ENCODE results near the gene SLC6A6.

SLC6A6 gene

DNA sequence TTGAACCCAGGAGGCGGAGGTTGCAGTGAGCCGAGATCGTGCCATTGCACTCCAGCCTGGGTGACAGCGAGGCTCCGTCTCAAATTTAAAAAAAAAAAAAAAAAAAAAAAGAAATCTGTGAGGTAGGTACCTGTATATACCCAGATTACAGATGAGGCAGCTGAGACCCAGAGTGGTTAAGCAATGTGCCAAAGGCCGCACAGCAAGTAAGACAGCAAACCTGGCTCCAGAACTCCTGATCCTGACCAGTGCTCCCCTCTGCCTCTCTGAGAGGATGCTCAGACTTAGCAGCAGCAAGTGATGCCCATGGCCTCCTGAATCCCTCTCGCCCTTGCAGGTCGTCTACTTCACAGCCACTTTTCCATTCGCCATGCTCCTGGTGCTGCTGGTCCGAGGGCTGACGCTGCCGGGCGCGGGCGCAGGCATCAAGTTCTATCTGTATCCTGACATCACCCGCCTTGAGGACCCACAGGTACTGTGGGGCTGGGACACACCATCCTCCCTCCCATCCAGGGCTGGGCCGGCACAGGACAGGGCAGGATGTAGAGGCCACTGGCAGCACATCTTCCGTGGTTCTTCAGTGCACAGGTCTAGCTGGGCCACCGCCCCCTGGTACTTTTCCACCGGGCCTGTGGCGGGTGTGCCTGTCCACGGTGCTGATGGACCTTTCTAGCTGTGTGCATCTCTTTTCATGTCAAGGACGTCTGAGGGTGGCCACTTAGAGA lies 63.9 kb downstream of the SLC6A6 start:
- DNase-seq (ENCODE audit: low read depth, low spot score), result no peak

DNA sequence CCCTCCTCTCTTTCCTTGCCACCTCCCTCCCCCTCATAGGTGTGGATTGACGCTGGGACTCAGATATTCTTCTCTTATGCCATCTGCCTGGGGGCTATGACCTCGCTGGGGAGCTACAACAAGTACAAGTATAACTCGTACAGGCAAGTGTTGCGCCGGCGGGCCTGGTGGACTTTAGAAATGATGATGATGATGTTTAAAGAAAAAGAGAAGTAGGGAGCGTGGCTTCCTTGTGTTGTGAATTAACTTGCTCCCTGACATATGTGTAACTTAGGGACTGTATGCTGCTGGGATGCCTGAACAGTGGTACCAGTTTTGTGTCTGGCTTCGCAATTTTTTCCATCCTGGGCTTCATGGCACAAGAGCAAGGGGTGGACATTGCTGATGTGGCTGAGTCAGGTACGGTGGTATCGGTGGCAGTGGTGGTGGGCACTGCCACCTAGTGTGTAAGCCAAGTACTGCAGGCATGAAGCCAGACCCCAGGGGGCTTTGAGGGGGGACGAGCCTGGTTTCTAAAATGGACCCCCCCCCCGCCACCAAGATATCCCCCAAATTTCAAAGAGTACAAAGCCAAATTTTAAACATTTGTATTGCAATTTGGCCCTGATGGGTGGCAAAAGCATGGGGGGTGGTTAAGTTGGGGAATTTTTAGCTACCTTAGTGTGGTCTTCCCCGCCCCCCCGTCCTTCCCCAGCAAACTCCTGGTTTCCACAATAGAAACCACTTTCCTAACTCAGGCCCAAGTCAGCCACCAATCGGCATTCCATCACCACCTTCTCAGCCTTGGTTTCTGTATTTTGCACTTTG lies 65.6 kb downstream of the SLC6A6 start:
- peak; percentile 70 for DNase-seq (ENCODE audit: low read depth, low spot score)

DNA sequence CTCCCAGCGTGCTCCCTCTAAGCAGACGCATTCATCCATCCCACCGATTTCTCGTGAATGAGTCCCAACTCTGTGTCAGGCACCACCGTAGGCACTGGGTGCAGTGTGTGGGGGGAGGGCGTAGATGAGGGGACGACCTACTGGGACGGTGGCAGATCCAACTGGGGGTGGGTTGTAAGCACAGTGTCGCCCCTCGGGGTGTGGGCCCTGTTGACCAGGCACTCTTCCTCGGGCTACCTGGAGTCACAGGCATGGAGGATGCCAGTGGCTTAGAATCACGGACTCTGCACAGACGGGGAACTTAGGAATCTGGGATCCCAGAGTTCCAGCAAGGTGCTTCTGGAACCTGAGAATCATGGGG lies 66.2 kb downstream of the SLC6A6 start:
- no peak for DNase-seq (ENCODE audit: low read depth, low spot score)

DNA sequence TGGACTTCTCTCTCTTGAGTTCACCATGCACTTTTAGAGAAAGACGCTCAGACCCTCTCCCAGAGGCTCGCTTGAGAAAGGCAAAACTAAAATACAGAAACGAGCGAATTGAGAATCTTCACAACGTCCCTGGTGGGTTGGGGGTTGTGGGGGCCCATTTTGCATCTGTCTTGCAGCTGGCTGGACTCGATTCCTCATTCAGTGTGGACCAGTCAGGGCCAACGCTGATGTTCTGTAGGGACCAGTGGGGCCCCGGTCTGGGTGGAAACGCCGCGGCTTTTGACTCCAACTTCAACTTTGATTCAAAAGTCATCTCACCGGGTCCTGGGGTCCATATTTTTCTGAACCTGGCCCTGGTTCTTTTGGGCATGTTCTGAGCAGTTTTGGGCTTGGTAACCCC lies 68.1 kb downstream of the SLC6A6 start:
- no peak for DNase-seq (ENCODE audit: low read depth, low spot score)

DNA sequence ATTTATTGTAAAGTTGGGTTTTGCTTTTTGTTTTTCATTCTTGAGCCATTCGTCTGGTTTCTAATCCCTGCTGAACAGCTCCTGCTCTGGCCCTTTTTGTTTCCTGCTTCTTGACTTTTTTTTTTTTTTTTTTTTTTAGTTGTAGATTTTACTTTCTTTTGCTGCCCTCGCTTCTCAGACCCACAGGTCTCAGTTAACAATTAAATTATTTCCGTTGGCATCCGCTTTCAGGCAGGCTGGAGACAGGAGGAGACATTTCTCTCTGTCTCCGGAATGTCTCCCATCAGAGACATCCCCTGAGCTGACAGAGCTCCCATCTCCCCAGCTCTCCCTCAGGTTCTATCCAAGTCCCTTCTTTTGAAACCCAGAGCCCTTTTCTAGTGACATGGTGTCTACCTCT lies 68.6 kb downstream of the SLC6A6 start:
- DNase-seq (ENCODE audit: low read depth, low spot score), result no peak

DNA sequence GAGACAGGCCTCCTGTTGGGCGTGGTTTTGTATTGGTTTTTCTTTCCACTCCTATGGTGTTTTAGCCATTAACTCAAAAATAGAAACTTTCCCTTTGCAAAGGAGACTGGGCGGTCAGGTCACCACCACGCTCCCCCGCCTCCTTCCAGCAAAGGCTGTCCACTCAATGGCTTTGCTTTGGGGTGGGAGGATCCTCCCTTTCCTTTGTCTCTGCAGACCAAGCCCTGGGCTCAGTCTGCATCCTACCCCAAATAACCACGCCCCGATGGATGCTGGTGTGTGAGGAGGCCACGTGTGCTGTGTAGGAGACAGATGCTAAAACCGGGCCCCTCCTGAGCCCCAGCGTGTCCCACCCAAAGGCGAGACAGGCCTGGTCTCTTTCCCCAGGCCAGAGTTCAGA lies 69.3 kb downstream of the SLC6A6 start:
- DNase-seq (ENCODE audit: low read depth, low spot score), result no peak

DNA sequence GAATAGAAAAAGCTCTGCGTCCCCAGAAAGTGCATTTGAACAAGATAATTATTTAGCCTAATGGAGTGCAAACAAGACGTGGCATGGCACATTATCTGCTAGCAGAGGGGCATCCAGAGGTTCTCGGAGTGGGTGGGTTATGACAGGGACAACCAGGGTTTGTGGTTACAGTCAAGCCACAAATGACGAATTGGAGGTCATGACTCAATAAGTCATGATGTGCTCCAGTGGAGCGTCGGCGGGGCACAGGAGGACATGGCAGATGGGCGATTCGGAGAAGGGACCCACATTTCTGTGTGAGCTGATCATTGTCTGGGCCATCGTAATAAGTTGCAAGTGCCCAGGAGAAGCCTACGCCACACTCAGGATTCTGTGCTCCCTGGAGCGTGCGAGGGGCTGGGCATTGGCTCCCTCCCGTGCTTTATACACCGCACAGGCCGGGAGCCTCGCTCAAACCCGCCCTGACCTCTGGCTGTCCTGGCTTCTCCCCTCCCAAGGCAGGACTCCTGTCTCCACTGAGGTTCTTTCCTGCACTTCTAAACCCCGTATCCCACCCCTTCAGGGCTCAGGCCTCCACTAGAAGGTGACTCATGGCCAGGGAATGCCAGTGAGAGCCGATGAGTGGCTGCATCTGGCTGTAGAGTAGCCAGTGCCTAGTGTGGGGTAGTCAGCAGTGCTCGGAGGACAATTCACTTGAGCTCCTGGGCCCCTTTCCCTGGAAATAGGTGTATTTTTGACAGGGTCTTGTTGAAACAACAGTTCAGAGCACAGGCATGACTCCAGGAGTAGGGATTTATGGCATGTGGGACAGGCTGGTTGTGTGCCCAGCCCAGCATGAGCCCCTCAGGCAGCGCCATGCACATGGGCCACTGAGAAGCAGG lies 70.3 kb downstream of the SLC6A6 start:
- peak; percentile 88 for DNase-seq (ENCODE audit: low read depth, low spot score)

DNA sequence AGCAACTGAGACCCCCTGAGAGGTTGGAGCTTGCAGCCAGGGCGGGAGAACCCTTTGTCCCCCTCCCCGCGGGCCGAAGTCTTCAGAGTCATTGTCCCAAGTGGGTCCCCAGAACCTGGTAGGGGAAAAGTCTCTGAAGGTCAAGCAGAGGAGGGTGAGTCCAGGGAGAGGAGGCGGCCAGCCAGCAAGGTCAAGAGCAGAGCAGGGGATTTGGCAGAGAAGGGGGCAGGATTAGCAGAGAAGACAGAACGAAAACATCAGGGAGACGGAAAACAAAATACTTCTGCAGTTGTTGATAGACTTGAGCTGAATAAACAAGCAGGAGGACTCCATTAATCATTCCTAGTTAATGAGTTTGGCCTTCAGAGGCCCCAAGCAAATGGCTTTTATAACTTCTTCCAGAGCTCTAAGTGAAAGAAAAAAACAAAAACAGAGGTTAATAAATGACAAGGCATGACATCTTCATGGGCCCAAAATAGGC lies 71.0 kb downstream of the SLC6A6 start:
- no peak for DNase-seq (ENCODE audit: low read depth, low spot score)

DNA sequence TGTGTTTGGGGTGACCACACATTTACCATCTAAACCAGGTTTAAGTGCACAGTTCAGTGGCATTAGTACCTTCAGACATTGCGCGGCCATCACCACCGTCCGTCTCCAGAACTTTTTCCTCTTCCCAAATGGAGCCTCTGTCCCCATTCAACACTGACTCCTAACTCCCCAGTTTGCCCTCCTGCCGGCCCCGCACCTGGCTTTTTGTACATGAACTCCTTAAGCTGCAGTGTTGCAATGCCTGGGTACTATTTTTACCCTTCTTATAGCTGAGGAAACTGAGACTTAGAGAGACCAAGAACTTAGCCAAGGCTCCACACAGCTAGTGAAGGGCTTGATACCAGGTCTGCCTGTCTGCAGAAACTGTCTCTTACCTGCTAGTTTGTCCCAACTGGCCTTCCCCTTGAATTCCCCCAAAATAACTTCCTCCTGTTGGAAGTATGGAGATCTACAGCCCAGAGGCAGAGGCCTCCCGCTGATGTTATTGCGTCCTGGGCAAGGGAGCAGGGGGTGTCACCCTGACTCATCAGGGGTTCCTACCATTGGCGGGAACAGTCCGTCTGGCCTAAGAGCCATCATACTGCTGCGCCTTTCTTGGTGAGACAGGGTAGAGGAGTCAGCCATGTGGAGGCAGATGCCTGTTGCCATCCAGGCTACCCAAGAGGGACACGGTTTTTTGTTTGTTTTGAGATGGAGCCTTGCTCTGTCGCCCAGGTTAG lies 72.1 kb downstream of the SLC6A6 start:
- no peak for DNase-seq (ENCODE audit: low read depth, low spot score)

DNA sequence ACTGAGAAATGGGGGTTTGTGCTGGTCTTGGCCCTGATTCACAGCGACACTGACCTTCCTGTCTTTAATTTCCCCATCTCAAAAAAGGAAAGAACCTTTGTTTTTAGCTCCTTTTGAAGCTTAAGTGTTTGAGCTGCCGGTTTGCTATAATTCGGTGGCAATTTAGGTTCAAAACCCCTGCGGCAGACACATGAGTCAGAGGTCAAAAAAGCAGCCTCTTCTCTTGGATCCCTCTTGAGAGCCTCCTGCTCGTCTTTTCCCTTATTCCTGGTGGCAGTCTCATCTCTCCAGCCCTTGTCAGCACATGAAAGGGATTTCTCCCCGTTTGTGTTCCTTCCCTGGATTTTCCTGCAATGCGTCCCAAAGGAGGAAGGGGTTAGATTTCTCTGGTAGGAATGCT lies 73.2 kb downstream of the SLC6A6 start:
- no peak for DNase-seq (ENCODE audit: low read depth, low spot score)

DNA sequence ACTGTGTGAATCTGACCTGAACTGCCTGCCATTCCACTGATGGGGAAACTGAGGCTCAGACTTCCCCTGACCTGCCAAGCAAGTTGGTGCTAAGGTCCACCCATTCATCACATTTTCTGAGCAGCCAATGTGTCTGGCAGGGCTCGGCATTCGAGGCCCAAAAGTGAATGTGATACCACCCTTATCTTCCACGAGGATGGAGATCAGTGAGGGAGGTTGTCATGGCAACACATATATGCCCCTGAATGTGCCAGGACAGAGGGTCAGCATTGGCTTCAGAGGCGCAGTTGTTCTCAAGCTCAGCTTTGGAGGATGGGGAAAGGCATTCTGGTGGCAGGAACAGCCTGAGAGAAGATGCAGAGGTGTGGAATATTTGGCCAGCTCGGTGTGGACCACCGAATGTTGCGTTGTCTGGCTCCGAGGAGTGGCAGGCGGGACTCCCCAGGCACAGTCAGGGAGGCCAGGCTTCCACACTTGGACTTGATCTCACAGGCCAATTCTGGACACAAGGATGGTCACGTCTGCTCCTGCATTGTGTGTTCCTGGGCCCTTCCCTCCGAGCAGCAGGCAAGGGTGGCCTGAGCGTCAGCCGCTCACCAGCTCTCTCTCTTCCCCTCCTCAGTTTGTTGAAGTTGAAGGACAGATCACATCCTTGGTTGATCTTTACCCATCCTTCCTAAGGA lies 74.3 kb downstream of the SLC6A6 start:
- DNase-seq (ENCODE audit: low read depth, low spot score), result no peak

DNA sequence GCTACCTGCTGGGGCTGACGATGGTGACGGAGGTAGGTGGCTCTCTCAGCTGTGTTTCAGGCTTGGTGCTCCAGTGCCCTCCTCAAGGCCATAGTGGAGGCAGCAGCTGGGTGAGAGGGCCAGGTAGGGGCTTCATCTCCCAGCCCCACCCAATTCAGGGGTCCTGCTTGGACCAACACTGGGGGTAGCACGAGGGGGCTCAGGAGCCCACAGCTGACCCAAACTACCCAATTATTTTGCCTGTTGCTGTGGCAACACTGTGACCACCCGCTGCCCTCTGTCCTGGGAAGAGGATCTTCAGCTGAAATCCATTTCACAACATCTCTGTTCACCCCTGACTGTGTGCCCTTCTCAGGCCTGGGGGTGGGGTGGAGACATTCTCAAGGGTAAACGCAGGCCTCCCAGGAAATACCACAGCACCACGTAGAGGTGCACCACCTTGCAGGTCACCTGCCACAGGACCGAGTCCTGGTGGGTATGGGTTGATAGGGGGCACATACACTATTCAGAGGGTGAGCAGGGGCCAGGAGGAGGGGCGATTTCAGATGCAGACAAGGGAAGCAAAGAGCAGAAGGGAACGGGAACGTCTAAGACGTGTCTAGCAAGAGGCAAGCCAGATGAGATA lies 75.0 kb downstream of the SLC6A6 start:
- DNase-seq (ENCODE audit: low read depth, low spot score), result no peak

DNA sequence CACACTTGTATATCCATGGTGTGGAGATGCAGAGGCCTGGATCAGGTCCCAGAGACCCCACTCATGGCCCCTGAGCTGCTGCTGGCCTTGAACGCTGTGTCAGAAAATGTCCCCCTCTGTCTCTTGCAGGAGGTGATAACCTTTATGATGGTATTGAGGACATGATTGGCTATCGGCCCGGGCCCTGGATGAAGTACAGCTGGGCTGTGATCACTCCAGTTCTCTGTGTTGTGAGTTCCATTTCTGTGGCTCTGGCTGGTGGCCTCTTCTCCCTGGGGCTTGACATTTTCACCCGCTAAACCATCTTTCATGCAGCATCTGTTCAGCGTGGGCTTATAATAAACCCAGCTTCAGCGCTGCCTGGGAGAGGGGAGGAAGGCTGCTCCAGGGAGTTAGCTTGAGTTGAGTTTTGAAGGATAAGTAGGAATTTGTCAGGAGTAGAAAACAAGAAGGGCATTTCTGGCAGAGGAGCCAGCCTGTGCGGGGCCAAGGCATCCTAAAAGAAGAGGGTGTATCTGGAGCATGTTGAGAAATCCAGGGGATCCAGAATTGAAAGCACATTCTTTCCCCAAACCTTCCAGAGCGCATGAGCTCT lies 76.6 kb downstream of the SLC6A6 start:
- no peak for DNase-seq (ENCODE audit: low read depth, low spot score)

DNA sequence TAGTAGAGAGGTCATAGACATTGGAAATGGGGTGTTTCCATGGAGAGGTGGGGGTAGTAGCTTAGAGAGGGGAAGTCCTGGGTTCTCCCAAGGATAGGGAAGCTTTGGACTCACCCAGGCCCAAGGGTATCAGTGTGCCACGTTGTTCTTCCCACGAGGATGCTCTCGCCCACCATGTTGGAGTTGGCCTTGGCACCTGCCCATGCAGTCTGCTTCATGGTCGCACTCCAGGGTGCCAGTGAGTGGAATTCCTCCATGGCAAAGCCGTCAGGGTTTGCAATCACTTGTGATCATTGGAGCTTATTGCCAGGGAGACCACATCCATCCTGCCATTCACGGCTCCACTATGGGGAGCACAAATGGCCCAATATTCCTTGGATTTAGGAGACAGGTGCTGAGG lies 77.2 kb downstream of the SLC6A6 start:
- no peak for DNase-seq (ENCODE audit: low read depth, low spot score)

DNA sequence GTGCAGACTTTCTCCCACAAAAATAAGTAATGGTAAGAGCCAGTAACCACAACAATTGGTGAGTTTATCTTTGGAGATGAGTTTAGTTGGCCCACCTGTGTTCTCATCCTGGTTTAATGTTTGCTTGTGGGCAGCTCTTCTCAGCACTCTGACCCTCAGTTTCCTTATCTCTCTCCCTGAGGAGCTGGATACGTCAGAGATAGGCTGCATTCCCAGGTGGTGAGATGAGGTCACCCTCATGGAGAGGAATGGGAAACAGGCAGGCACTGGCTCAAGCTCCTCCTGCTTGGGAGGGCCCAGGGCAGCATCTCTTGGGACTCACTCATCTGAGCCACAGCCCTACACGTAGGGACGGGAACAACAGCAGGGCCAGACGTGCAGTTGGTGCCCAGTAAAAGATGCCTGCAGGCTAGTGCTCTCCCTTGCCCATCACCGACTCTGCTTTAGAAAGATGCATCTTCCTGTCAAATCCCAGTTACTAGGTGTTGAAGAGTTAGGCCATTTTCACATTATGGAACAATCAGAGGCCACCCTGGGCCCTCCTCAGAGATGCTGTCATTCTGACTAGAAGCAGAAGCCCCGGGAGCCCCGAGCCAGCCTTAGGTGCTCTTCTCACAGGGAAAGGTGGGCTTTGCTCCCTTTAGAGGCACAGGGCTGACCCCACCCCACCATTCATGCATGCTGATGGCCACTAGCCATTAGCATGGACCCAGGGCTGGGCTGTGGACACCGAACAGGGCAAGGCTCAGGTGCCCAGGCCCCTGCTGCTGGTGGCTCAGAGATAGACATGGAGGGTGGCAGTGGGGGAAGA lies 78.0 kb downstream of the SLC6A6 start:
- DNase-seq (ENCODE audit: low read depth, low spot score), result peak; percentile 63

DNA sequence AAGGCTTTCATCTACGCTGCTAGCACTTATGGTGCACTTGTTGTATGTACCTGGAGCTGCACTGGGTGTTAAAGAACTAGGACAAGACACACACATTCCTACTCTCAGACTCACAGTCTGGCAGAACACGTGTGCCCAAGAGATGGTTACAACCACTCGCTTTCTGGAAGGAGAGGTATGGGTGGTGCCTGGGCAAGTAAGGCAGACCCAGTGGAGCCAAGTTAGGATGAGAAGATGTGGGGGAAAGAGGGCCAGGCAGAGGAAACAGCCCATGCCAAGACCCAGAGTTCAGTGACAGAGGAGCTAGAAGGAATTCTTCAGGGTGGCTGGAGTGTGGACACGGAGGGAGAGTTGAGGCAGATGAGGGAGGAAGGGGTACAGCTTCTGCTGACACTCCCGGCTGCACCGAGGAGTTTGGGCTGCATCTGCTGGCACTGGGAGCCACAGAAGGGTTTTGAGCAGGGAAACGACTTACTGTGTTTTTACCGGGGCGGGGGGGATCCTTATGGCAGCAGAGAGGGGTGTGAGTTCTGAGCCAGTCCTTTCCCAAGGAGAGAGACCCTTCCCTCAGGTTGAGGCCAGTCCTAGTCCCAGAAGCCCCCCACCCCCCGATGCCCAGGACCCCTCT lies 78.7 kb downstream of the SLC6A6 start:
- no peak for DNase-seq (ENCODE audit: low read depth, low spot score)

DNA sequence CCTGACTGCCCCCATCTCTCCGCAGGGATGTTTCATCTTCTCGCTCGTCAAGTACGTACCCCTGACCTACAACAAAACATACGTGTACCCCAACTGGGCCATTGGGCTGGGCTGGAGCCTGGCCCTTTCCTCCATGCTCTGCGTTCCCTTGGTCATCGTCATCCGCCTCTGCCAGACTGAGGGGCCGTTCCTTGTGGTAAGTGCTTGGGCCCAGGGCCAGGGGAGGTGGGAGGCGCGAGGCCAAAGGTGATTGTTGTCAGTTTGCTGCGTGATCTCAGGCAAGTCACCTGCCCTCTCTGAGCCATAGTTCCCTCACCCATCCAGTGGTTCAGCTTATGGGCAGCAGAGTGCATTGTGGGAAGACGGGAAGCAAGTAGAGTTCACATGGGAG lies 79.2 kb downstream of the SLC6A6 start:
- no peak for DNase-seq (ENCODE audit: low read depth, low spot score)

DNA sequence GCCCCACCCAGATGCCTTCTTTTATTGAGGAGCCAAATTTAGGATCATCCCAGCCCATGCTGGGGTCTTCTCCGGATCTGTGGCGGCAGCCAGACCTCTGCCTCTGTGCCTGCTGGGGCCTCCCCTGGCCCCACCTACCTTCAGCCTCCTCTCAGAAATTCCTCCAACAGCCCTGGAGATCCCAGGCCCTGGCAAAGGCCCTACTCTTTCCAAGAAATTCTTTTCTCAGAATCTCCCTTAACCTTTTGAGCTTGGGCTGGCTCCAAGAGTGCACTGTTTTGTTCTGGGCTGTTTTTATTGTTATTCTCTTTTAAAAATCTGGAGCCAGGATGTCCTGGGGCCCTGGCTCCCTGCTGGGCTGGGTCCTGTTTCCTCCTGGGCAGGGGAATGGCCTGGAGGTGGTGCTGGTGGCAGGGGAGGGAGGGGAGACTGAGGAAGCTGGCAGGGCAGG lies 79.9 kb downstream of the SLC6A6 start:
- DNase-seq (ENCODE audit: low read depth, low spot score), result peak; percentile 75

DNA sequence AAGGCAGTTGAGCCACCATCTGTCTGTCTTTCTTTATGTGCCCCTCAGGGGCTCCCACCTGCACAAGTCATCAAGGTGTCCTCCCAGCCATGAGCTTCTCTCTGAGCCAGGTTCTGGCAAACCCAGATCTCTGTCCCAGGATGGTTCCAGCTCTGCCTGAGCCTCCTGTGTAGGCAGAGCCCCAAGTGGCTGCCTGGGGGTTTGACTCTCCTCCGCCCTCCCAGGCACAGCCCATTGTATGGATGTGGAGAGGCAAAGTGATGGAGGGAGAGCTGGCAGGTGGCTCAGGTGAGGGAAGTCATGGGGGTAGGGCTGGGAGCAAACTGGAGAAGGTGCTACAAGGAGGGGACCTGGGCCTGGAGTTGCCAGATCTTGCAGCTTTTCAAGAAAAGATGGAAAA lies 80.9 kb downstream of the SLC6A6 start:
- DNase-seq (ENCODE audit: low read depth, low spot score), result no peak
